ENCODE results near the gene CENPN. TPM values are rescaled to one million over a fixed set of nuclear protein-coding genes. Genes with fewer than 3 reads are reported as not detected.

CENPN gene
- total and polyA plus RNA-seq, 2 of the 13 experiments (the other 11 are each of a cell fraction or from before 2014, with no cell fraction given), result 29.7 to 129 TPM

DNA sequence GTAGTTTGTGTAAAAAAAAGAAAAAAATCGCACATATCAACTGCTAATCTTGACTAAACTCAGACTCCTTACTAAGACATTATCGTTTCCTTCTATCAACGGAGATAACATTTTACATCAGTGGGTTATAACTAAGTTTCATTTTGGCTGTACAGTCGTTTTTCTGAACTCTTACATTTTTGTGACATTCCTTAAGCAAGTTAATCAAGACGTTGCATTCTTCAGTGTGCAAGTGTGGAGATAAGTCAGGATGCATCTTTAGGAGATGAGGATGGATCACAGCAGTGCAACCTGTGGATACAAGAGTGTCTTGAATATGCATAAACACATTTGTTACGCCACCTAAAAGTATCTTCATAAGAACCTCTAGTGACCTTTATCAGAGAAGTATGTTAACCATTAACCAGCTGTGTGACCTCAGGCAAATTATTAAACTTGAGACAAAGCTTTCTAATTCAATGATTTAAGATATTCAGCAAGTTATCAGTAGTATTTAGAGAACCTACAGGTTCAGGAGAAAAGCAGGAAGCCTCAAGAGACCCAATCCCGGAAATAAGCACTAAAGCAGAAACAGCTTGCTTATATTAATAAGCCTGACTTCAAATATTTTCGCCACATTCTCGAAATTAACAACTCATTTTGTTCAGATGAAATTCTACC, 9.7 kb upstream of the CENPN start (continued):
- TF ChIP-seq, protein P1, sequence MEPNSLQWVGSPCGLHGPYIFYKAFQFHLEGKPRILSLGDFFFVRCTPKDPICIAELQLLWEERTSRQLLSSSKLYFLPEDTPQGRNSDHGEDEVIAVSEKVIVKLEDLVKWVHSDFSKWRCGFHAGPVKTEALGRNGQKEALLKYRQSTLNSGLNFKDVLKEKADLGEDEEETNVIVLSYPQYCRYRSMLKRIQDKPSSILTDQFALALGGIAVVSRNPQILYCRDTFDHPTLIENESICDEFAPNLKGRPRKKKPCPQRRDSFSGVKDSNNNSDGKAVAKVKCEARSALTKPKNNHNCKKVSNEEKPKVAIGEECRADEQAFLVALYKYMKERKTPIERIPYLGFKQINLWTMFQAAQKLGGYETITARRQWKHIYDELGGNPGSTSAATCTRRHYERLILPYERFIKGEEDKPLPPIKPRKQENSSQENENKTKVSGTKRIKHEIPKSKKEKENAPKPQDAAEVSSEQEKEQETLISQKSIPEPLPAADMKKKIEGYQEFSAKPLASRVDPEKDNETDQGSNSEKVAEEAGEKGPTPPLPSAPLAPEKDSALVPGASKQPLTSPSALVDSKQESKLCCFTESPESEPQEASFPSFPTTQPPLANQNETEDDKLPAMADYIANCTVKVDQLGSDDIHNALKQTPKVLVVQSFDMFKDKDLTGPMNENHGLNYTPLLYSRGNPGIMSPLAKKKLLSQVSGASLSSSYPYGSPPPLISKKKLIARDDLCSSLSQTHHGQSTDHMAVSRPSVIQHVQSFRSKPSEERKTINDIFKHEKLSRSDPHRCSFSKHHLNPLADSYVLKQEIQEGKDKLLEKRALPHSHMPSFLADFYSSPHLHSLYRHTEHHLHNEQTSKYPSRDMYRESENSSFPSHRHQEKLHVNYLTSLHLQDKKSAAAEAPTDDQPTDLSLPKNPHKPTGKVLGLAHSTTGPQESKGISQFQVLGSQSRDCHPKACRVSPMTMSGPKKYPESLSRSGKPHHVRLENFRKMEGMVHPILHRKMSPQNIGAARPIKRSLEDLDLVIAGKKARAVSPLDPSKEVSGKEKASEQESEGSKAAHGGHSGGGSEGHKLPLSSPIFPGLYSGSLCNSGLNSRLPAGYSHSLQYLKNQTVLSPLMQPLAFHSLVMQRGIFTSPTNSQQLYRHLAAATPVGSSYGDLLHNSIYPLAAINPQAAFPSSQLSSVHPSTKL (CRISPR knock-in tag; IDR thresholded peaks at IDR 0.05), result peak; percentile 67; the same call in 1 of the 2 replicates
- TF ChIP-seq THAP11 (CRISPR knock-in tag; IDR thresholded peaks at IDR 0.05) (no peak), SOX5 (CRISPR knock-in tag; IDR thresholded peaks at IDR 0.05; ENCODE audit: borderline replicate concordance) (peak; percentile 65; the same call in 1 of the 2 replicates), MED8 (CRISPR knock-in tag; IDR thresholded peaks at IDR 0.05; ENCODE audit: insufficient replicate concordance) (no peak), ZNF260 (CRISPR knock-in tag; IDR thresholded peaks at IDR 0.05; ENCODE audit: borderline replicate concordance, low read depth) (no peak), PHF21A (CRISPR knock-in tag; IDR thresholded peaks at IDR 0.05) (no peak), RAD21 (CRISPR knock-in tag; IDR thresholded peaks at IDR 0.05) (no peak), RELA (CRISPR knock-in tag; IDR thresholded peaks at IDR 0.05) (no peak), MATR3 (CRISPR knock-in tag; IDR thresholded peaks at IDR 0.05) (no peak), POGK (CRISPR knock-in tag; conservative IDR thresholded peaks at IDR 0.05) (no peak), ZSCAN20 (CRISPR knock-in tag; IDR thresholded peaks at IDR 0.05; ENCODE audit: borderline replicate concordance) (no peak), ZNF773 (CRISPR knock-in tag; IDR thresholded peaks at IDR 0.05; ENCODE audit: borderline replicate concordance) (no peak), PLSCR1 (CRISPR knock-in tag; IDR thresholded peaks at IDR 0.05; ENCODE audit: borderline replicate concordance) (no peak), ZNF329 (CRISPR knock-in tag; IDR thresholded peaks at IDR 0.05; ENCODE audit: low read depth) (no peak), HMGXB4 (CRISPR knock-in tag; IDR thresholded peaks at IDR 0.05; ENCODE audit: borderline replicate concordance in 1 of 2, low read depth in 1 of 2) (0 out of 4 replicates have a peak, but pooled peaks of 1 of the 2 experiments have one; percentile 23), ZNF282 (IDR thresholded peaks at IDR 0.05; ENCODE audit: partially characterized antibody) (no peak), ZBTB38 (CRISPR knock-in tag; IDR thresholded peaks at IDR 0.05) (no peak)
- TF ChIP-seq, protein P2, sequence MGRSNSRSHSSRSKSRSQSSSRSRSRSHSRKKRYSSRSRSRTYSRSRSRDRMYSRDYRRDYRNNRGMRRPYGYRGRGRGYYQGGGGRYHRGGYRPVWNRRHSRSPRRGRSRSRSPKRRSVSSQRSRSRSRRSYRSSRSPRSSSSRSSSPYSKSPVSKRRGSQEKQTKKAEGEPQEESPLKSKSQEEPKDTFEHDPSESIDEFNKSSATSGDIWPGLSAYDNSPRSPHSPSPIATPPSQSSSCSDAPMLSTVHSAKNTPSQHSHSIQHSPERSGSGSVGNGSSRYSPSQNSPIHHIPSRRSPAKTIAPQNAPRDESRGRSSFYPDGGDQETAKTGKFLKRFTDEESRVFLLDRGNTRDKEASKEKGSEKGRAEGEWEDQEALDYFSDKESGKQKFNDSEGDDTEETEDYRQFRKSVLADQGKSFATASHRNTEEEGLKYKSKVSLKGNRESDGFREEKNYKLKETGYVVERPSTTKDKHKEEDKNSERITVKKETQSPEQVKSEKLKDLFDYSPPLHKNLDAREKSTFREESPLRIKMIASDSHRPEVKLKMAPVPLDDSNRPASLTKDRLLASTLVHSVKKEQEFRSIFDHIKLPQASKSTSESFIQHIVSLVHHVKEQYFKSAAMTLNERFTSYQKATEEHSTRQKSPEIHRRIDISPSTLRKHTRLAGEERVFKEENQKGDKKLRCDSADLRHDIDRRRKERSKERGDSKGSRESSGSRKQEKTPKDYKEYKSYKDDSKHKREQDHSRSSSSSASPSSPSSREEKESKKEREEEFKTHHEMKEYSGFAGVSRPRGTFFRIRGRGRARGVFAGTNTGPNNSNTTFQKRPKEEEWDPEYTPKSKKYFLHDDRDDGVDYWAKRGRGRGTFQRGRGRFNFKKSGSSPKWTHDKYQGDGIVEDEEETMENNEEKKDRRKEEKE (IDR thresholded peaks at IDR 0.05), result no peak

All from HepG2 (cell line).